HG02642 (cell line): ENCODE data around the gene DOCK1.

ENCODE experiments used
- ATAC-seq: cut with Tn5 transposase; IDR thresholded peaks from one replicate; pipeline ENCODE4 v1.9.1; 2021; ENCODE audit warnings: mild to moderate bottlenecking; ENCODE audit not compliant: unreplicated experiment, poor library complexity

Gene DOCK1

DNA sequence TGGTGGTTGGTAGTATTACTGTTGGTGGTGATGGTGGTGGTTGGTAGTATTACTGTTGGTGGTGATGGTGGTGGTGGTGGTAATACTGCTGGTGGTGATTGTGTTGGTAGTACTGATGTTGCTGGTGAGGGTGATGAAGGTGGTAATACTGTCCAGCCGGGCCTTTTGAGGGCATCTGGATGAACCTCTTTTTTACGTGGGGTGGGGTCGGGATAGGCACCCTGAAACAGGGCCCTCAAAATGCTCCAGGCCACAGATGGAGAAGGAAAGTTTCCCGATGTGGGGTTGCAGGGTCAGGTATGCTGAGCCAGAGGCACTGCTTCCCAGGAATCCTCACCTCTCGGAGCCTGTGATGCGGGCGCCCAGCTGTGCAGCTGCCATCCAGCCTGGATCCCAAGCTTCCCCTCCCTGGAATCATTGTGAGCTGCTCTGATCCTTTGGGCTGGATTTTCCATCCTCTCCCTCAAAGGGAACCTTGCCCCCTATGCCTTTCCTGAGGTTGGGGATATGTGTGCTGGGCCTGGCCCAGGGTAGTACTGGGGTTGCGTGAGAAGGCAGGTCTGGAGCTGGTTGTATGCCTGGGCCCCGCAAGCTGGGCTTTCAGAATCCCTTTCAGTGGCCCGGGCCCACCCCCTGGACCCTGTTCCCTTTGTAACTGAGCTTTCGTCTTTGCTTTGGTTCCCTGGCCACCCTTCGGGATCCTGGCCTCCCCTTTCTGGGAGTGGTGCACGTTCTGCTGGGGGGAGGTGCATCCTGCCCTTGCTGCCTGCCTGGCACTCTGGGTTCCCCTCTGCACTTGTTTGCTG is 43.3 kb downstream of the DOCK1 start:
- no peak for ATAC-seq

DNA sequence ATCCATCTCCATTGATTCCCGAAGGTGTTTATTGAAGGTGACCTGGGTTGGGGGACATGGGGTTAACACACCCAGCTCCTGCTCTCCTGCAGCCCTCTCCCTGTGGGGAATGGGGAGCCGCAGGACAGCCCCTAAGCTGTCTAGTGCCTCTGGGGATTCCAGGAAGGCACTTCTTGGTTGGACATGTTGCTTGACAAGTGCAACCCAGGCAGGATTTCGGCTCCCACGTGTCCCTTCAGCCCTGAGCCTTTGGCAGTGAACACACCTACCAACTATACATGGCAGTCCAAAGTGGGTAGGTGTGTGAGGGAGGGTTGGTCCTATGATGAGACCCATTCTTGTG is 43.9 kb downstream of the DOCK1 start:
- ATAC-seq = no peak

DNA sequence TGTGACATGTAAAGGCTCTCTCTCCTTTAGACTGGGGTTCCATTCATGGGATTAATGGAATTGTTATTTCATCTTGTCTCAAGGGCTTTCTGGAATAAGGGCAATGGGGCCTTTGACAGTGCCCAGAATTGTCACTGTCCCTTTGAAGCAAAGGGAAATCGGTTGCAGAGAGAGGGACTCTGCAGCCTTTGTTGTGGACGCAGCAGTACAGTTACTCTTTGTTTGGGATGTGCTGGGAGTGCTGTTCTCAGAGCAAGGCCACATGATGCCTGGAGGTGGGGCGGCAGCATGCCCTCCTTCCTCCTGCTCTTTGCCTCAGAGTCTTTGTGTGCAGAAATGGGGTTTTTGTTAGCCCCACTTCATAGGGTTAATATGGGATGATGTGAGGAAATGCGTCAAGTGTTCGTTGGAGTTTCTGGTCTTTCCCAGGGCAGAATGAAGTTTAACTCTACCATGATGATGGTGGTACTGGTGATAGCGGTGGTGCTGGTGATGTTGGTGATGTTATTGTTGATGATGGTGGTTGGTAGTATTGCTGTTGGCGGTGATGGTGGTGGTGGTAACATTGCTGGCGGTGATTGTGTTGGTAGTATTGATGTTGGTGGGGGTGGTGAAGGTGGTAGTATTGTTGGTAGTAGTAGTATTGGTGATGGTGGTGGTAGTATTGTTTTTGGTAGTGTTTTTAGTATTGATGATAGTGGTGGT is 45.3 kb downstream of the DOCK1 start:
- no peak for ATAC-seq

- no peak for ATAC-seq
These were observed 48.7 kb downstream of the DOCK1 start for GRCh38 chr10:126953886-126954285.

GRCh38 chr10:126955396-126955795 is 50.2 kb downstream of the DOCK1 start:
- no peak for ATAC-seq

- ATAC-seq = no peak
These were observed 50.9 kb downstream of the DOCK1 start for GRCh38 chr10:126955934-126956711.

DNA sequence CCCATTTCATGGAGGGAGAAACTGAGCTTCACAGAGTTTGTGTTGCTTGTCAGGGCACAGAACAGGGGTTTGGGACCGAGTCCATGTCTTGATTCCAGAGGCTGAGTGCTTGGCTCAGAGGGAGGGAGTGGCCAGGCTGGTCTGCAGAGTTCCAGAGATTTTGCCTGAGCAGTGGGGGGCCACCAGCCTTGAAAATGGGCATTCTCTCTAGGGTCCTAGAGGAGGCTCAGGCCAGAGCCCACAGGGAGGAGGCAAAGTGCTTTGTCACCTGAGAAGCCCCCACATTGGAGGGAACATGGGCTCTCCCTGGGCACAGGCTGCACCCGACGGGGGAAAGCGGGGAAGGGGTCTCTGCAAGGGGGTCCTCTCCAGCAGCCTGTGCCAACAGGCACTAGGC is 51.5 kb downstream of the DOCK1 start:
- ATAC-seq = no peak

GRCh38 chr10:126957111-126957510 is 51.9 kb downstream of the DOCK1 start:
- no peak for ATAC-seq

GRCh38 chr10:126959431-126959830 is 54.2 kb downstream of the DOCK1 start:
- no peak for ATAC-seq

DNA sequence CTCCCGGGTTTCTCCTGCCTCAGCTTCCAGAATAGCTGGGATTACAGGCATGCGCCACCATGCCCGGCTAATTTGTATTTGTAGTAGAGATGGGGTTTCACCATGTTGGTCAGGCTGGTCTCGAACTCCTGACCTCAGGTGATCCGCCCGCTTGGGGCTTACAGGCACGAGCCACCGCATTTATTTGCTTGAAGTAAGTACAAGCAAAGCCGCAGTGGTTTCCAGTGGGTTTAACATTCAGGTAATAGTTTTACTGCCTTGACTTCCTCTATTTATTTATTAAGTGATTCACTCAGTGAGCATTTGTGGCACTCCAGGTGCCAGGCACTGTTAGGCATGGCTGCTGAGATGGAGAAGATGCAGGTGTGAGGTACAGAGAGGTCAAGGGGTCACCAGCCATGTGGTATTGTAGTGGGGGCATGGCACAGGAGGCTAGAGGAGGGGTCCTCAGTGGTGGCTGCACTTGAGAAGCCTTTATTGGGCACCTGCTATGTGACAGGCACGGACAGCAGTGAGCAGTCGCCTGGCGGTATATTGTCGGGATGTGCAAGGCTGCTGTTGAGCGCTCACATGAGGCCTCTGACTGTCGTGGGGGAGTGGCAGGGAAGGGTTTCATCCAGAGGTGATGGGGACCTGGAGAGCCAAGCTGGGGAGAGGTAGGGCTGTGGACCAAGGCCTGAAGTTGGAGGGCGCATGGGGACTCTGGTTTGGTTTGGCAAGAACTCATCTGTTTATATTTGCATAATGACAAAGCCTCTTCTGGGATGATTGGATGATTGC is 54.9 kb downstream of the DOCK1 start:
- no peak for ATAC-seq

DNA sequence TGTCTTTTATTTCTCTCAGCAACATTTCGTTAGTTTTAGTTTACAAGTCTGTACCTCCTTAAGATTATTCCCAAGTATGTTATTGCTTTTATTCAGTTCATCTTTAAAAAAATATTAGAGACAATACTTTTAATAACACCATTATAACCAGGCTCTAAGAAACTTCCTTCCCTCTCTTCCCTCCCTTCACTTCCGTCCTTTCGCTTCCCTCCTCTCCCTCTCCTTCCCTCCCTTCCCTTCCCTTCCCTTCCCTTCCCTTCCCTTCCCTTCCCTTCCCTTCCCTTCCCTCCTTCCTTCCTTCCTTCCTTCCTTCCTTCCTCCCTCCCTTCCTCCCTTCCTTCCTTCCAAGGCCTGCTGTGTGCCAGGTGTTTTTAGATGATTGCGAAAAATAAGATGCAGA is 58.1 kb downstream of the DOCK1 start:
- no peak for ATAC-seq

GRCh38 chr10:126964190-126964589 is 59.0 kb downstream of the DOCK1 start:
- ATAC-seq = no peak

- no peak for ATAC-seq
These were observed 61.7 kb downstream of the DOCK1 start for GRCh38 chr10:126966938-126967337.

DNA sequence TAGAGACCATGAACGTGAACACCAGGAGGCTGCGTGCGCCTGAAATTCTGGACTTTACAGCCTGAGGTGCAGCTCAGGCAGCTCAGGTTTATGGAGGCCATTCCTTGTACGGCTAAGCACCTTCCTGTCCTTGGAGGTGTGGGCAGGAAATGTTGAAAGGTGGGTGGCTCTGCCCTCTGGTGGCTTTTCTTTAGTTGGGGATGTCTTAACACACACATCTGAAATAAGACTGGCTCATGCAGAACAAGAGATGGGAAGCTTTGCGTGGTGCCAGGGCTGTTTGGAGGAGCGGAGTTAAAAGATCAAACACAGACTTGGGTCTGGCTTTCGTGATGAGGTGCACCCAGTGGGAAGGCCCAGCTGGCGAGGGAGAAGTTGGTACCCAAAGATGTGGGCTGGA is 64.1 kb downstream of the DOCK1 start:
- ATAC-seq = no peak

DNA sequence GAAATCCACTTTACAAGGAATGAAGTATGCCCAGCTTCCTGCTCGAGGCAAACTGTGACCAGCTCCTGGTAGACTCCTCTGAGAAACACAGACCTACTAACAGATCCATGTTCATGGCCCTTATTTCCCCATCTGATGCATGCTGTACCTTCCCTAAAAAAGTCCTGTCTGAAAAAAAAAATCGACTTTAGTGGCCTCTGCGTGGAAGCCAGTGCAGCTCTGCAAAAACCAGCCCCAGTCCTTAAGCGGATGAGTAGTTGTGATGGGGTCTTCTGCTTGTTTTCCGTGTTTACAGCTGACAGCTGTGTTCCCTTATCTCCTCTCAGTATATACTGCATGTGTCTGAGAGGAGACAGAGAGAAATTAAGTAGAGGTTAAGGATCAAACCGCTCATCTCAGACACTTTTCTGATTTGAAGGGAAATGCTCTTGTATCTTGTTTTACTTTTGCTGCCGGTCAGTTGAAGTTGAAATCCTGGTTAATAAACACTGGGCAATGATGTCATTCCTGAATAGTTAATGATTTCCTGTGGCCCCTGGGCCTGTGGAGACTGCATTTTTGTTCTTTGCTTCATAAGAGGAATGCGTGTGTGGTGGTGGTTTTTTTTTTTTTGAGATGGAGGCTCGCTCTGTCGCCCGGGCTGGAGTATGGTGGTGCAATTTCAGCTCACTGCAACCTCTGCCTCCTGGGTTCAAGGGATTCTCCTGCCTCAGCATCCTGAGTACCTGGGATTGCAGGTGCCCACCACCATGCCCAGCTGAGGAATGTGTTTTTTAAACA is 67.6 kb downstream of the DOCK1 start:
- ATAC-seq = no peak

- ATAC-seq = no peak
These were observed 70.0 kb downstream of the DOCK1 start for GRCh38 chr10:126975221-126975620.

- no peak for ATAC-seq
These were observed 72.0 kb downstream of the DOCK1 start for GRCh38 chr10:126977216-126977615.

DNA sequence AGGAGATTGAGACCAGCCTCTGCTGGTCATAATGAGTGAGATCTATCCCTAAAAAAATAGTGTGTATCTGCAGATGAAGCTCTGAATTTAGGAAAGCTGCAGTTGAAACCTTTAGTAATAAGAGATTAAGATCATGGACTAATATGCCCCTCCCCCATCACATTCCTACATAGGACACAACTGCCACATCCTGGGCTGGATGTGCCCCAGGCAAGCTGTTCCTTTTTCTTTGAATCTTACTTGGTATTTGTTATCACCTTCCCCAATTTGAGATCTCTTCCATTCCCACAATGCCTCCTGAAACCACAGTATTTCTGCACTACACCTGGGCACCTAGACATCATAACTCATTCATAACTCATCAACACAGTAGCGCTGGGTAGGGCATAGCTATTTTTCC is 74.1 kb downstream of the DOCK1 start:
- ATAC-seq = no peak

DNA sequence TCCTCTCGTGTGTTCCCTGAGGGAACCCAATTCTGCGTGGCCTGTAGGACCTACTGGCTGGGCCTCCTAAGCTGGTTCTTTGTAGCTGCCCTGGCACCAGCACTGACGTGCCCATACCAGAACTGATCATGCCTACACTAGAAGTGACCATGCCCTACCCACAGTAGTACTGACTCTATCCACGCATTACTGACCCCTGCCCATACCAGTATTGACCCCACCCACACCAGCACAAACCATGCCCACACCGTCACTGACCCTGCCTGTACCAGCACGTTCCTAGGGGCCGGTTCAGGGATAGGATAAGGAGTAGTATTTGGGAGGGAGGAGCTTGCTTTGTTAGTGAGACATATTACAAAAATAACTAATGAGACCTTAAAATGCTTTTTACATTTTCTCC is 88.0 kb downstream of the DOCK1 start:
- no peak for ATAC-seq
